GM12878 (cell line): ENCODE measurements around the gene STX8. TPM values are rescaled to one million over a fixed set of nuclear protein-coding genes. Genes with fewer than 3 reads are reported as not detected.

Experiments used
- ATAC-seq: fragments of 200-7000 bp; cut with Tn5 transposase; 3 replicates; pipeline ENCODE4 v1.9.1; 2020; ENCODE audit warnings: mild to moderate bottlenecking, moderate library complexity
- BruUV-seq: library from RNA; stranded (reverse); fragments of 400-500 nt; replicated peaks from 2 replicates; lab custom pipeline; 2021; lab: Mats Ljungman, UMichigan
- CTCF ChIA-PET: fragments of 300-600 bp; sonication (Branson Sonifier 250); formaldehyde crosslinking; extraction: SDS; loops from one replicate; lab custom pipeline; 2021; ENCODE audit warnings: inconsistent platforms; lab: Yijun Ruan, JAX
- POLR2A ChIA-PET: fragments of 350-600 bp; formaldehyde crosslinking; extraction: SDS; loops from one replicate; lab custom pipeline; 2021; ENCODE audit warnings: inconsistent platforms; lab: Charles Lee
- RAD21 ChIA-PET: fragments of 300-600 bp; sonication (Branson Sonifier 250); formaldehyde crosslinking; loops from one replicate; lab custom pipeline; 2023; ENCODE audit warnings: antibody characterized with exemption; ENCODE audit not compliant: unreplicated experiment; lab: Charles Lee
- SMC1A ChIA-PET: fragments of 300-600 bp; sonication (Branson Sonifier 250); formaldehyde crosslinking; loops from one replicate; lab custom pipeline; 2023; ENCODE audit not compliant: unreplicated experiment, uncharacterized antibody; lab: Charles Lee
- DNase-seq: peaks from one replicate; pipeline ENCODE4 v3.0.0-alpha.2; 2011; ENCODE audit warnings: low read depth, low spot score
- FAIRE-seq: peaks from 3 replicates; lab custom pipeline; 2011; peaks lifted over from hg19 to GRCh38; lab: Jason Lieb, UNC
- H2AFZ ChIP-seq: 2 replicates; pipeline ENCODE4 v1.6.0; 2011; ENCODE audit warnings: low read depth, low read length, control low read depth; ENCODE audit not compliant: control insufficient read depth
- H3K27ac ChIP-seq: 2 replicates; pipeline ENCODE4 v1.5.1; 2011; ENCODE audit warnings: control low read depth; ENCODE audit not compliant: control insufficient read depth, insufficient read depth
- H3K27me3 ChIP-seq, 2 experiments: replicated peaks in 1 of 2; 2 replicates each; pipeline versions ENCODE4 v1.6.0 to v1.6.1; 2011; ENCODE audit warnings: low read length in 1 of 2; ENCODE audit not compliant: control insufficient read depth in 2 of 2, insufficient read depth in 2 of 2
- H3K36me3 ChIP-seq, 2 experiments: 2 replicates each; pipeline ENCODE4 v1.5.1; 2011; ENCODE audit warnings: low read length in 1 of 2; ENCODE audit not compliant: control insufficient read depth in 2 of 2, insufficient read depth in 2 of 2
- H3K4me1 ChIP-seq: 2 replicates; pipeline ENCODE4 v1.6.1; 2011; ENCODE audit warnings: mild to moderate bottlenecking, low read length, moderate library complexity, mixed read lengths; ENCODE audit not compliant: control insufficient read depth, insufficient read depth
- H3K4me2 ChIP-seq: 2 replicates; pipeline ENCODE4 v1.6.0; 2011; ENCODE audit warnings: control low read depth; ENCODE audit not compliant: control insufficient read depth, insufficient read depth
- H3K4me3 ChIP-seq: fragments of 200-600 bp; sonication (generic); 2 replicates; pipeline ENCODE4 v1.5.1; 2016
- H3K79me2 ChIP-seq: 2 replicates; pipeline ENCODE4 v1.6.0; 2011; ENCODE audit warnings: low read length; ENCODE audit not compliant: control insufficient read depth, insufficient read depth
- H3K9ac ChIP-seq: 2 replicates; pipeline ENCODE4 v1.8.0; 2011; ENCODE audit warnings: low read length, control low read depth, mixed read lengths; ENCODE audit not compliant: control insufficient read depth, insufficient read depth
- H3K9me3 ChIP-seq: replicated peaks from 3 replicates; pipeline ENCODE4 v1.5.1; 2011; ENCODE audit warnings: mild to moderate bottlenecking, low read length; ENCODE audit not compliant: control insufficient read depth, insufficient read depth
- H4K20me1 ChIP-seq: 2 replicates; pipeline ENCODE4 v1.6.0; 2011; ENCODE audit not compliant: control insufficient read depth, insufficient read depth
- BCL11A ChIP-seq: IDR thresholded peaks from 2 replicates; pipeline ENCODE4 v1.6.1; 2011; ENCODE audit warnings: low read depth, low read length
- ESRRA ChIP-seq: IDR thresholded peaks from 2 replicates; pipeline ENCODE4 v1.6.1; 2012; ENCODE audit warnings: mild to moderate bottlenecking, low read length, improper control_type of control experiment
- HSF1 ChIP-seq: fragments of 150-350 bp; IDR thresholded peaks from 2 replicates; pipeline ENCODE4 v1.6.1; 2014; ENCODE audit warnings: mild to moderate bottlenecking, low read depth, low read length
- NR2C2 ChIP-seq: IDR thresholded peaks from 2 replicates; pipeline ENCODE4 v1.6.1; 2011; ENCODE audit warnings: borderline replicate concordance, low read depth; ENCODE audit not compliant: control insufficient read depth, insufficient read length
- SIN3A ChIP-seq: IDR thresholded peaks from 2 replicates; pipeline ENCODE4 v1.6.1; 2012; ENCODE audit warnings: low read depth, low read length, improper control_type of control experiment
- WGBS: methylation state at CpG from one replicate; pipeline ENCODE4 v1.1.6; 2016; ENCODE audit warnings: low lambda C conversion rate; ENCODE audit not compliant: insufficient replicate concordance, insufficient coverage; ENCODE audit errors: missing lambda C conversion rate; 5-methylcytosine and 5-hydroxymethylcytosine counted together
- in situ Hi-C: fragments of 300-500 bp; cut with MboI; formaldehyde crosslinking; loops from 9 replicates; pipeline ENCODE4 v1.14.3; 2018; ENCODE audit warnings: mixed read lengths
- intact Hi-C: fragments of 100-400 bp; cut with micrococcal nuclease; formaldehyde crosslinking; loops from one replicate; pipeline ENCODE4 v1.14.2; 2022; ENCODE audit not compliant: unreplicated experiment
- polyA plus RNA-seq, 11 experiments: library from polyadenylated mRNA; depleted of rRNA in 4 of 11; unstranded in 6 of 11; stranded (reverse) in 5 of 11; fragments of >200 nt; fragmentation: Nextera tagmentation in 4 of 11; fragmentation: Illumina TruSeq in 1 of 11; extraction: Ambion mirVana in 4 of 11; extraction: Trizol in 1 of 11; gene quantifications; 1 replicate in 1 of 11; 2 replicates in 10 of 11; pipeline versions ENCODE4 v1.2.1 to v1.2.3, GENCODE V29; 2011 to 2016; ENCODE audit warnings: inconsistent platforms in 2 of 11, missing spikeins in 2 of 11, low read depth in 1 of 11
- total RNA-seq, 4 experiments: library from RNA; depleted of rRNA in 3 of 4; stranded (reverse); fragments of >200 nt in 3 of 4; fragmentation: Illumina TruSeq in 1 of 4; extraction: Trizol in 1 of 4; gene quantifications; 2 replicates each; pipeline versions ENCODE4 v1.2.1 to v1.2.3, GENCODE V29; 2013 to 2021

STX8 gene
- total and polyA plus RNA-seq, 10 of the 15 experiments (the other 5 are each of a cell fraction or from before 2014, with no cell fraction given) = 47.9 to 151 (median 72.9) TPM

GRCh38 chr17:9247401-9247938 lies 328.1 kb downstream of the STX8 start:
- H4K20me1 ChIP-seq = no peaks in the 10 kb centered on the region
- H3K27me3 ChIP-seq = no peaks in the 10 kb centered on the region
- H3K4me2 ChIP-seq = no peak overlapping the region
- no peak for ATAC-seq
- no peaks in the 10 kb centered on the region for H3K4me1 ChIP-seq
- CTCF ChIA-PET = no interaction called here
- H3K9ac ChIP-seq = no peak overlapping the region
- SMC1A ChIA-PET = no interaction called here
- no peaks in the 10 kb centered on the region for H3K9me3 ChIP-seq
- no peak overlapping the region for H3K27ac ChIP-seq
- FAIRE-seq = no peak
- in situ Hi-C loops (no loop called here), intact Hi-C loops (no loop called here)
- no peaks in the 10 kb centered on the region for H3K79me2 ChIP-seq
- RAD21 ChIA-PET = no interaction called here
- H2AFZ ChIP-seq = no peak overlapping the region
- no peak for DNase-seq
- no peaks in the 10 kb centered on the region for H3K36me3 ChIP-seq
- no TSS peak for BruUV-seq
- H3K4me3 ChIP-seq = no peak overlapping the region
- 88% methylated on average over 21 of the region's 21 CpGs for WGBS
- POLR2A ChIA-PET = no interaction called here
- TF ChIP-seq BCL11A = no peak
- no peak for TF ChIP-seq ESRRA
- no peak for TF ChIP-seq SIN3A
- no peak for TF ChIP-seq NR2C2
- TF ChIP-seq HSF1 = no peak
